Smooth muscle cell (in vitro differentiated cells): ENCODE data around the gene CST4. TPM values are rescaled to one million over a fixed set of nuclear protein-coding genes. Genes with fewer than 3 reads are reported as not detected.
A peak's percentile ranks its signal among the peaks of the same experiment; 100 is the strongest.
"Not testable (repeated sequence)": the region's sequence is repeated elsewhere in the genome, so short reads cannot be mapped to it uniquely, and the experiment has no call there.

Experiments
- DNase-seq: peaks from one replicate; lab custom pipeline; 2025; ENCODE audit not compliant: unreplicated experiment; lab: John Stamatoyannopoulos, UW
- H2AFZ ChIP-seq: fragments of 200-600 bp; sonication (generic); 2 replicates; pipeline ENCODE4 v1.6.0; 2016; ENCODE audit warnings: antibody characterized with exemption, low read depth, mild to moderate bottlenecking
- H3F3A ChIP-seq: fragments of 200-600 bp; sonication (generic); 2 replicates; pipeline ENCODE4 v1.6.0; 2017; ENCODE audit warnings: antibody characterized with exemption, low read depth
- H3K27ac ChIP-seq: fragments of 200-600 bp; sonication (generic); 2 replicates; pipeline ENCODE4 v1.5.1; 2016; ENCODE audit warnings: low read depth, mild to moderate bottlenecking
- H3K27me3 ChIP-seq: fragments of 200-600 bp; sonication (generic); 2 replicates; pipeline ENCODE4 v1.6.1; 2016; ENCODE audit warnings: low read depth, mild to moderate bottlenecking
- H3K36me3 ChIP-seq: fragments of 200-600 bp; sonication (generic); 2 replicates; pipeline ENCODE4 v1.5.1; 2016; ENCODE audit warnings: low read depth
- H3K4me1 ChIP-seq: fragments of 200-600 bp; sonication (generic); 2 replicates; pipeline ENCODE4 v1.5.1; 2016; ENCODE audit warnings: low read depth
- H3K4me2 ChIP-seq: fragments of 200-600 bp; sonication (generic); 2 replicates; pipeline ENCODE4 v1.6.0; 2016; ENCODE audit warnings: mild to moderate bottlenecking
- H3K4me3 ChIP-seq: fragments of 200-600 bp; sonication (generic); 2 replicates; pipeline ENCODE4 v1.5.1; 2016; ENCODE audit warnings: mild to moderate bottlenecking
- H3K79me2 ChIP-seq: fragments of 200-600 bp; sonication (generic); 2 replicates; pipeline ENCODE4 v1.6.0; 2016; ENCODE audit warnings: low read depth, mild to moderate bottlenecking
- H3K9ac ChIP-seq: fragments of 200-600 bp; sonication (generic); 2 replicates; pipeline ENCODE4 v1.6.0; 2016; ENCODE audit warnings: low read depth
- H3K9me3 ChIP-seq: fragments of 200-600 bp; sonication (generic); replicated peaks from 2 replicates; pipeline ENCODE4 v1.5.1; 2016; ENCODE audit warnings: low read depth
- H4K20me1 ChIP-seq: fragments of 200-600 bp; sonication (generic); 2 replicates; pipeline ENCODE4 v1.6.0; 2016; ENCODE audit warnings: low read depth
- CTCF ChIP-seq: fragments of 200-600 bp; sonication (generic); IDR thresholded peaks from 2 replicates; pipeline ENCODE4 v1.5.1; 2017; ENCODE audit warnings: borderline replicate concordance, mild to moderate bottlenecking, antibody characterized with exemption; ENCODE audit not compliant: insufficient read depth, poor library complexity, severe bottlenecking
- WGBS: methylation state at CpG from one replicate; pipeline ENCODE4 v1.1.7; 2016; ENCODE audit warnings: low lambda C conversion rate; 5-methylcytosine and 5-hydroxymethylcytosine counted together
- polyA plus RNA-seq: library from polyadenylated mRNA; unstranded; fragments of >200 nt; fragmentation: Nextera tagmentation; extraction: Ambion mirVana; gene quantifications from 2 replicates; pipeline ENCODE4 v1.2.1, GENCODE V29; 2016
- total RNA-seq: library from RNA; depleted of rRNA; stranded (reverse); fragments of >200 nt; gene quantifications from 2 replicates; pipeline ENCODE4 v1.2.3, GENCODE V29; 2014

The CST4 gene
- total and polyA plus RNA-seq, 2 experiments from 2014 or later, result not detected

GRCh38 chr20:23725102-23725501 lies 36.3 kb upstream of the CST4 start:
- no peak for DNase-seq
- H3F3A ChIP-seq, result no peaks in the 10 kb centered on the region
- H3K27ac ChIP-seq, result no peak overlapping the region
- no peak overlapping the region for H2AFZ ChIP-seq
- H3K27me3 ChIP-seq, result no peaks in the 10 kb centered on the region
- no peak overlapping the region for H3K4me2 ChIP-seq
- H3K4me1 ChIP-seq, result no peaks in the 10 kb centered on the region
- H3K36me3 ChIP-seq, result no peaks in the 10 kb centered on the region
- no peak overlapping the region for H3K9ac ChIP-seq
- no peak for TF ChIP-seq CTCF
- H4K20me1 ChIP-seq, result no peaks in the 10 kb centered on the region
- H3K9me3 ChIP-seq, result no peaks in the 10 kb centered on the region
- 98% methylated on average over 3 of the region's 3 CpGs for WGBS
- no peaks in the 10 kb centered on the region for H3K79me2 ChIP-seq
- H3K4me3 ChIP-seq, result no peak overlapping the region

GRCh38 chr20:23723659-23724307 lies 34.9 kb upstream of the CST4 start:
- H3K27ac ChIP-seq, H3K4me1 ChIP-seq, DNase-seq, H2AFZ ChIP-seq, H4K20me1 ChIP-seq, H3K36me3 ChIP-seq, H3K27me3 ChIP-seq, H3K9ac ChIP-seq, H3K4me2 ChIP-seq, H3K79me2 ChIP-seq, H3K4me3 ChIP-seq, H3F3A ChIP-seq, H3K9me3 ChIP-seq: not testable (repeated sequence)
- TF ChIP-seq CTCF, result peak; percentile 56
- 60% methylated on average over 2 of the region's 2 CpGs for WGBS

GRCh38 chr20:23722851-23723250 lies 34.0 kb upstream of the CST4 start:
- not testable (repeated sequence) for H3K9ac ChIP-seq, H3F3A ChIP-seq, H3K4me3 ChIP-seq, H3K9me3 ChIP-seq, H4K20me1 ChIP-seq, H3K36me3 ChIP-seq, H3K4me2 ChIP-seq, H3K27ac ChIP-seq, H2AFZ ChIP-seq, H3K79me2 ChIP-seq, H3K27me3 ChIP-seq, H3K4me1 ChIP-seq, DNase-seq
- WGBS, result 66% methylated on average over 5 of the region's 5 CpGs

GRCh38 chr20:23721962-23722361 lies 33.1 kb upstream of the CST4 start:
- H3K4me2 ChIP-seq, result no peak overlapping the region

GRCh38 chr20:23719351-23719750 lies 30.5 kb upstream of the CST4 start:
- H4K20me1 ChIP-seq, H2AFZ ChIP-seq, H3K36me3 ChIP-seq, H3K4me3 ChIP-seq, H3K4me2 ChIP-seq, H3K27me3 ChIP-seq, H3K27ac ChIP-seq, H3K79me2 ChIP-seq, H3K4me1 ChIP-seq, H3F3A ChIP-seq, DNase-seq, H3K9me3 ChIP-seq, H3K9ac ChIP-seq: not testable (repeated sequence)
- 75% methylated on average over 9 of the region's 9 CpGs for WGBS

More at GRCh38 chr20:23721962-23722361, 33.1 kb upstream of the CST4 start:
- no peaks in the 10 kb centered on the region for H3K9me3 ChIP-seq
- H3K27ac ChIP-seq, result no peak overlapping the region
- 74% methylated on average over 1 of the region's 1 CpG for WGBS
- H2AFZ ChIP-seq, result no peak overlapping the region
- H3K27me3 ChIP-seq, result no peaks in the 10 kb centered on the region
- no peak overlapping the region for H3K9ac ChIP-seq
- H3K4me3 ChIP-seq, result no peak overlapping the region
- DNase-seq, result no peak
- no peaks in the 10 kb centered on the region for H3K4me1 ChIP-seq
- TF ChIP-seq CTCF, result no peak
- no peaks in the 10 kb centered on the region for H3K36me3 ChIP-seq
- no peaks in the 10 kb centered on the region for H3K79me2 ChIP-seq
- H3F3A ChIP-seq, result no peaks in the 10 kb centered on the region
- no peaks in the 10 kb centered on the region for H4K20me1 ChIP-seq

GRCh38 chr20:23711778-23712177 lies 22.9 kb upstream of the CST4 start:
- DNase-seq, result not testable (repeated sequence)

More at GRCh38 chr20:23711778-23712177, 22.9 kb upstream of the CST4 start:
- not testable (repeated sequence) for H3K4me1 ChIP-seq, H3K79me2 ChIP-seq, H4K20me1 ChIP-seq, H3K4me3 ChIP-seq, H3K36me3 ChIP-seq, H3K27me3 ChIP-seq, H3K27ac ChIP-seq, H3F3A ChIP-seq, H3K9me3 ChIP-seq, H3K9ac ChIP-seq, H3K4me2 ChIP-seq, H2AFZ ChIP-seq
